Peyer's patch (tissue), 4 donors: Measurements from ENCODE around the gene PYGM.

Experiments
- POLR2A ChIP-seq, 2 donors: fragments of 450-650 bp; IDR thresholded peaks; one replicate each; pipeline ENCODE4 v1.5.1; 2017; ENCODE audit warnings: antibody characterized with exemption in 2 of 2, mild to moderate bottlenecking in 2 of 2, moderate library complexity in 2 of 2
- TF ChIP-seq, protein P1 (sequence below), 6 experiments: fragments of 450-650 bp in 4 of 6; fragments of 200-600 bp in 2 of 6; sonication (generic) in 1 of 6; IDR thresholded peaks; one replicate each; pipeline ENCODE4 v1.5.1; 2017 to 2019; ENCODE audit warnings: antibody characterized with exemption in 6 of 6, mild to moderate bottlenecking in 3 of 6, moderate library complexity in 1 of 6

DNA sequence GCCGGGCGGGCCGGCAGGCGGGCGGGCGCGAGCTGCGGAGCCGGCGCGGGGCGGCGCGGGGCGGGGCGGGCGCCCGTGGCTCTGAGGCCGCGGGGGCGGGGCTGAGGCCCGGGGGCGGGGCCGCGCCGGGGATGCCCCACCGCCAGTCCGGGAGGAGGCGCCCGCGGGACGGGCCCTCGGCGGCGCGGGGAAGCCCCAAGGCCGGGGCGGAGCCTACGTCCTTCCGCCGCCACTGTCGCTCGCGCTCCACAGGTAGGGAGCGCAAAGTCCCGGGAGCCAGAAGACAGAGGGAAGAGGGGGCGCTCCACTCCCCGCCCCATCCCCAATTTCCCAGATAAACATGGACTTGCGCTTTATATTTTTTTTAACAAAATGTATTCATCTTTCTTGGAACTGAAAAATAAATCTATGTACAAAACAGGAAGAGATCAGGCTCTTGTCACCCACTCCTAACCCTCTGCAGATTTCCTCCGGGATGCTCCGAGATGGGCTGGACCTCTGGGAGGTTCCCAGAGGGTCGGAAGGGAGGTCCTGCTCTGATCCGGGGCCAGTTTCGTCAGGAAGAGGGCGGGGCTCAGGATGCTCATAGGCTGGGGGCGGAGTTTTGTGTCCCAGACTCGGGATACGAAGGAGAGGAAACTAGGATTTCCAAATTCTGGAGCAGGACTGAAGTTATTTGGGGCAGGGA is 43.5 kb upstream of the PYGM start, which contains the start of gene MAP4K2:
- TF ChIP-seq, protein P1, sequence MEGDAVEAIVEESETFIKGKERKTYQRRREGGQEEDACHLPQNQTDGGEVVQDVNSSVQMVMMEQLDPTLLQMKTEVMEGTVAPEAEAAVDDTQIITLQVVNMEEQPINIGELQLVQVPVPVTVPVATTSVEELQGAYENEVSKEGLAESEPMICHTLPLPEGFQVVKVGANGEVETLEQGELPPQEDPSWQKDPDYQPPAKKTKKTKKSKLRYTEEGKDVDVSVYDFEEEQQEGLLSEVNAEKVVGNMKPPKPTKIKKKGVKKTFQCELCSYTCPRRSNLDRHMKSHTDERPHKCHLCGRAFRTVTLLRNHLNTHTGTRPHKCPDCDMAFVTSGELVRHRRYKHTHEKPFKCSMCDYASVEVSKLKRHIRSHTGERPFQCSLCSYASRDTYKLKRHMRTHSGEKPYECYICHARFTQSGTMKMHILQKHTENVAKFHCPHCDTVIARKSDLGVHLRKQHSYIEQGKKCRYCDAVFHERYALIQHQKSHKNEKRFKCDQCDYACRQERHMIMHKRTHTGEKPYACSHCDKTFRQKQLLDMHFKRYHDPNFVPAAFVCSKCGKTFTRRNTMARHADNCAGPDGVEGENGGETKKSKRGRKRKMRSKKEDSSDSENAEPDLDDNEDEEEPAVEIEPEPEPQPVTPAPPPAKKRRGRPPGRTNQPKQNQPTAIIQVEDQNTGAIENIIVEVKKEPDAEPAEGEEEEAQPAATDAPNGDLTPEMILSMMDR (IDR thresholded peaks at IDR 0.05): peak in 4 of 6 experiments; percentile 17 to 35 (median 24)
- peak in 1 of 2 donors; percentile 24 for TF ChIP-seq POLR2A (IDR thresholded peaks at IDR 0.05)
